ENCODE measurements around the gene CASP6.

The CASP6 gene

DNA sequence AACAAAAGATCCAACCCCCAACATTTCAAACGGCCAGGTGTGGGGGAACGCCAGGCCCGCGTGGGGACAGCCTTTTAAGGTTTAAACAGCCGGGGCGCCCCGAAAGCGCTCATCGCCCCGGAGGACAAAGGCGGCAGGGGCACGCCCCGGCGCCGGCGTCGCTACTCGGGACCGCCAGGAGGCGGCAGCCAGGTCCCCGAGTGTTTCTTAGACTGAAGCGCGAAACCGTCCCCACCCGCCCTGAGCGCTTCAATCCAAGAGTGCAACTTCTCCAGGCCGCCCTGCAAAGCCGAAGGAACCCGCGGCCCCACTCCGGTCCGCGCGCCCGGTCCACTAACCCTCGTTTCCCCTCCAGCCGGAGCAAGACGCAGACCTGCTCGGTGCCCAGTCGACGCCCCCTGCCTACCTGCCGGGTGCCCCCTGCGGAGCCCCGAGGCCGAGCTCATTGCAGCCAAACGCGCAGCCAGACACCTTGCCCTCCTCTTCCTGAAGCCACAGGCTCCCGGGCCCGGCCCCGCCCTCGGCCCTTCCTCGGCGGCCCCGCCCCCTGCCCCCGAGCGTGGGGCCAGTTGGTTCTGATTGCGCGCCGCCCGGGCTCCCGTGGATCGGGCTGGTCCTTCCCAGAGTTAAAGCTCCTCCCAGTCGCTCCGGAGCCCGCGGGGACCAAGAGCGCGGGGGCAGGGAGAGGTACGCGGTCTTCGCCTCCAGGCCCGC, at the start of gene CASP6:
CASP6 (minus strand) TSS at position 496 of the 714 bp plus-strand sequence; CDS start at position 446, 50 bp downstream.
- peak; percentile 30 to 50 for DNase-seq

DNA sequence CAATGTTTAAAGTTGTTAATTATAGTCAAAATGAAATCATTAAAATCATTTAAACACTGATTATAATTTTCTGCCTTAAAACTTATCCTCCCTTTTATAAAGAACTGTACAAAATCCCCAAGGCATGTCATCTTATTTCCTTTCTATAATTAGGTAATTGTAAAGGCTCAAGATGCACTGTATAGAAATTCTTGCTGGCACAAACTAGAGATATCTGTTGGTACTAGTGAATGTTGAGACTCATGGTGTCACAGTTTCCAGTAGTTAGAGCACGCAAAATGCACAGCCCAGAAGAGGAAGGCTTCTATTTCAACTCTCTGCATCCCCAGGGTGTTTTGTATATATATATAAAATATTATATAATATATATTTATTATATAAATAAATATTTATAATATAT, 49.3 kb upstream of the CASP6 start:
- no peak for DNase-seq

DNA sequence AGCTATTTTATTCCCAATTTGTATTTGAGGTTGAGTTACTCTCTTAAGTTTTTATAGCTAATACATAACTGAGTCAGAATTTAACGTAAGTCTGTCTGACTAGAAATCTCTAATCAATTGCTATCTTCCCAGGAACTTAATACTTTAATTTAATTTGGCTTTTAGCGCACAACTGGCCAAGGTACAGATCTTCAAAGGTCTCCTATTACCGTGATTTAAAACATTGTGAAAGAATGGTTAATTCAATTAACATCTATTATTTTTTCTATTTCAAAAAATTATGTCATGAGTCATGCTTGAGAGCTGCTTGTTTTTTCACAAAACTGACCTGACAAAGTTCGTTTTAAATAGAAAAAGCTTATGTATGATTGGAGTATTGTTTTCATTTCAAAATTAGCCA, 48.6 kb upstream of the CASP6 start:
- no peak for DNase-seq

DNA sequence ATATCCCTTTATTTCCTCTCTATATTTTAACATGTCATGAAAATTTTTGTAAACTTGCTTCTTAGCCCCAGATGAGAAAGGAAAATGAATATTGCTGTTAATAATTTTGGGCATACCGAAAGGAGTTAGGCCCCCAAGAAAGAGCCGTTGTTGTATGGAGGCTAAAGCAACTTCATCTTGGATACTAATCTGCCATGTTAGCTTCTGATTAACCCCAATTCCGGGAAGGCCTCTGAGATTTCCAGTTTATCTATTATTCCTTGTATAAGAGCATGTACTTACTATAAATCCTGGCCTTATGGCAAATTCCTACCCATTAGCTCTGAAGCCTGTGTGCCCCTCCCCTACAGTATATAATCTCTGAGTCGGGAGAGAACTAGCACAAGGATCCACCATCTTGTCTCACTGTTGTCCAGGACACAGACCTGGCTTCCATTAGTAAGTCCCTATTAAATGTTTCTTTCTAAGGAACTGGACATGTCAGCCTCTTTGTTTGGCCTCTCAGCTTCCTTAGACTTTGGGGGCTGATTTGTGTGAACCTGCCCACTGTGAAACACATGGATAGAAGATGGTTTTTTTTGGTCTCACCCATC, 47.5 kb upstream of the CASP6 start:
- DNase-seq: no peak

DNA sequence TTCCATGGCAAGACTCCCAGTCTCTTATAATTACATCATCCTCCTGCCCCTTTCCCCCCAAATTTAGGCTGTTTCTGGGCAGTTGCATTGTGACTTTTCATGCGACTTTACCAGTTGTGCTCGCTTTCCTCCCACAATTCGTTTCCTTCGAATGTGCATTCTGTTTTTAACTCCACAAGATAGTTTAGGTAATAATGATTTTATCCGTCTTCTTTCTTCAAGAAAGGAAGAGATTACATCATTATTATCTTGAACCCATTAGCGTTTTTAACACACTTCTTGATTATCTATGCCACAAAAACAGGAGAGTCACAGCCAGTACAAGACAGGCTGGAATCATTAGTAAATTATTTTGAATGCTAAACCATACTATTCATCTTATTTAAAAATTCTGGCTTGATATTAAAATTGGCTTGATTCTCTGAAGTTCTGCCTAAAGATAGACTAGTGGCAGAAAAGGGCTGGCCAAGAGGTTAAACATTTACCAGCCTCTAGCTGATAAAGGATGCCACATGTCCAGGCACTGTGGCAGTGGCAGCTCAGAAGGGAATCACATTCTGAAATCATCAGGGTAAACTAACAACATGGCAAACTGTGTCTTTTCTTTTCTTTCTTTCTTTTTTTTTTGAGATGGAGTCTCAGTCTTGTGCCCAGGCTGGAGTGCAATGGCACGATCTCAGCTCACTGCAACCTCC, 46.3 kb upstream of the CASP6 start:
- DNase-seq: no peak

DNA sequence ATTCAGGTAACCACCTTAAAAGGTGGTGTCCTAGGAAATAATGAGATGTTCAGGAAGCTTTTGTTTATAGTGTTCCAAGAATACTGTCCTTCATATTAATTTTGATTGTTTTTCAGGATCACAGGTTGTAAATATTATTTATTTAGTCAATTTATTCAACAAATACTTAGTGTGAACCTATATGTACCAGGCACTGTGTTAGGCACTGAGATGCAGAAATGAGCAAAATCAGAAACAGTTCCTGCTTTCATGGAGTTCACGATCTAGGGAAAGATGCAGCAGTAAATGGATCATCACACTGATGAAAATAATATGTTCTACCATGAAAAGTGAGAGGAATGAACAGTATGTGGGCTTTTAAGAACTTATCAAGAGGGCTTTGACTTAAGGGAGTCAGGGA, 44.9 kb upstream of the CASP6 start:
- no peak for DNase-seq

DNA sequence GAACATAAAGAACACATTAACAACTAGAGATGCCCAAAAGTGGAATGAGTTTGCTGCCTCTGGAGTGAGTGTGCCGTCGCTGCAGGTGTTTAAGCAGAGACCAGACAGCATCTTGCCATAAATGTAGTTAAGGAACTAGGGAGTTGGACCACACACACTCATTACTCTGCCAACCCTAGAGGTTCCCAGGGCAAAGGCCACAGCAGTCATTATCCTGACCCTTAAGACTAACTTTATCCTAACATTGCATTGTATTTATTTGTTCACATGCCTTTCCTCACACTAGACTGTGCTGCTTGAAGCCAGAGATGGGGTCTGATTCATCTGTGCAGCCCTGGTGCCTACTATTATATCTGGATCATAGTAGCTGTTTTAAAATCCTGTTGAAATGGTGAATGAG, 43.5 kb upstream of the CASP6 start:
- DNase-seq: no peak

DNA sequence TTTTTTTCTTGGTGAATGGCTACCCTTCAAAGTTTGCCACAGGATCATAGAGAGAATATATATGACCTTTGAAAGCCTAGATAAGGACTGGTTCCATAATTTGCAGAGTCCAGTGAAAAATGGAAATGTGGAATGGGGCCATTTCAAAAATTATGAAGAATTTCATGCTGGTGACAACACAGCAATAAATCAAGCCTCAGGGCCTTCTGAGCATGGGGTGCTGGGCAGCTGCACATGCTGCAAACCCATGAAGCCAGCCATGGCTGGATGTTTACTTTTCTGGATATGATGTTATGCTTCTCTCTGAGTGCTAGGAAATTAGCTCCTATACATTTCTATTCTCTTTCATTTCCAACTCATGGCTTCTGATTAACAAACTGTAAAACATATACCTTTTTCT, 42.6 kb upstream of the CASP6 start:
- no peak for DNase-seq

DNA sequence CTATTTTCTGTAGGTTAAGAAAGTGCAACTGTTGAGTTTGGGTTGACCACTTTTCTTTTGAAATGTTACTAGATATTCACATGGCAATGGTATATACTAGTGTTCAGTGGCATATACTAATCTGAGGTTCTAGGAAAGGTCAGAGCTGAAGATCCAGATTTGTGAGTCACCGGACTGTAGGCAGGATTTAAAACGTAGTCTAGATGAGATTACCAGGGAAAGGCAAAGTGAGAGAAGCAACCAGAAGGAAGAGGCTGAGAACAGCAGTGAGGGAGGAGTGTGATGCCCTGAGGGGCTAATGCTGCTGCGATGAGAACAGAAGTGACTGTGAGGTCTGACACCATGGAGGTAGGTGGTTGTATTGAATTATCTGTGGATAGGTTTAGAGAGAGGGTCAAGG, 36.3 kb upstream of the CASP6 start:
- no peak for DNase-seq

DNA sequence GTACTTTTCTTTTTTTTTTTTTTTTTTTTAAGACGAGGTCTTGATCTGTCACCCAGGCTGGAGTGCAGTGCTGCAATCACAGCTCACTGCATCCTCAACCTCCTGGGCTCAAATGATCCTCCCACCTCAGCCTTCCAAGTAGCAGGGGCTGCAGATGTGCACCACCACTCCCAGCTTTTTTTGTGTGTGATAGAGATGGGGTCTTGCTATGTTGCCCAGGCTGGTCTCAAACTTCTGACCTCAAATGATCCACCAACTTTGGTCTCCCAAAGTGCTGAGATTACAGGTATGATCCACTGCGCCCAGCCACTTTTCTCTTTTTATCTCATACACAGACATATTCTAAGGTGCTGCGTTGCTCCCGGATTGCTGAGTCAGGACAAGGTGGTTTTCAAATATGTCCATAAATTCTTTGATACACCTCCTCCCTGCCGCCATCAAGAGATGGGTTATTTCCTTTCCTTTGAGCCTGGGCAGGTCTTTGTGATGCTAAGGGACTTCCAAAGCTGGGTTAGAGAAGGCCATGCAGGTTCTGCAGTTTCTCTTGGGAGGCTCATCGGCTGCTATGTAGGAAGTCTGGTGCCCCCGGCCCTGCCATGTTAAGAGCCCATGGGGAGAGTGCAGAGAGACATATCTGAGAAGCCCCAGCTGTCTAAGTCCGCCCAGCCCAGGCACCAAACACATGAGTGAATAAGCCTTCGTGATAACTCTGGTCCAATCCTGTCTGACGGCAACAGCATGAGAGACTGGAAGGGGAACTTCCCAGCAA, 35.0 kb upstream of the CASP6 start:
- DNase-seq: no peak

DNA sequence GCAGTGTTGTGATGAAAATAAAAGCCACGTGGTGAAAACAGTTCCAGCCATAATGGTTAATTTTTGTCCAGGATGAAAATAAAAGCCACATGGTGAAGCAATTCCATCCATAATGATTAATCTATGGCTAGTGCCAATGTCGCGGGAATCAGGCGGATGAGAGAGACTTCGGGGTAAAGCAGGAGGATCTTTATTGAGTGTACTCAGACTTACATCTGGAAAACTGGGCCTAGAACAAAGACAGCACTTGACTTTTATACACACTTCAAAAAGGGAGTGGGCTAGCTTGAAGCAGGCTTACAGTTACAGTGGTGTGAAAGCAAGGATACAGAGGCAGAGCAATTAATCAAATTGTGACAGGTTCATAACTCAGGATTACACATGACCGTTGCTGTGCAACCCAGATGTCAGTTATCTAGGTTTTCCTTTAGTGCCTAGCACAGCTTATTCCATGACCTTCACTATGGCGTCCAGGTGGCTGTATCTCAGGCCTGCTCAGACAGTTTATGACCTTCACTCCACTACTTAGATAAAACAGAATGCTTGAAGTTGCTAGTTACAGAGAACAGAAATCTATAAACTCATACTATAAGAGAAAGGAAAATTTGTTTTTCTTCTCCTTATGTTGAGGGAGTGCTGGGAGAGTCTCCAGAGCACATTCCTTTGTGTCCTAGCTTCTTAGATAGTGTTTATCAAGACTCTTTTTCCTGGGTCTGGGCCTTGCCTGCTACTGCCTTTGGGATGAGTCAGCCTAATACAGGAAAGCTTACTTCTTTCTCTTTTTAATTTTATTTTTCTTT, 32.5 kb upstream of the CASP6 start:
- no peak for DNase-seq

DNA sequence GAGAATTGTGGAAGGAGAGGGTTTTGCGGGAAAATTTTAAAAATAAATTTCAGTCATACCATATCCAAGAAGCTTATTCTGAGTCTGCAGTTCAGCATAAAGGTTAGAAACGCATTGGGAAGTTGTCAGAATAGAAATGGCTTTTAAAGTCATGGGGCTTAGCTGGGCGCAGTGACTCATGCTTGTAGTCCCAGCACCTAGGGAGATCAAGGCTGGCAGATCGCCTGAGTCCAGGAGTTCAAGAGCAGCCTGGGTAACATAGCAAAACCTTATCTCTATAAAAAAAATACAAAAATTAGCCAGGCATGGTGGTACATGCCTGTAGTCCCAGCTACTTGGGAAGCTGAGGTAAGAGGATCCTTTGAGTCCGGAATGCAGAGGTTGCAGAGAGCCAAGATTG, 30.5 kb upstream of the CASP6 start:
- no peak for DNase-seq

DNA sequence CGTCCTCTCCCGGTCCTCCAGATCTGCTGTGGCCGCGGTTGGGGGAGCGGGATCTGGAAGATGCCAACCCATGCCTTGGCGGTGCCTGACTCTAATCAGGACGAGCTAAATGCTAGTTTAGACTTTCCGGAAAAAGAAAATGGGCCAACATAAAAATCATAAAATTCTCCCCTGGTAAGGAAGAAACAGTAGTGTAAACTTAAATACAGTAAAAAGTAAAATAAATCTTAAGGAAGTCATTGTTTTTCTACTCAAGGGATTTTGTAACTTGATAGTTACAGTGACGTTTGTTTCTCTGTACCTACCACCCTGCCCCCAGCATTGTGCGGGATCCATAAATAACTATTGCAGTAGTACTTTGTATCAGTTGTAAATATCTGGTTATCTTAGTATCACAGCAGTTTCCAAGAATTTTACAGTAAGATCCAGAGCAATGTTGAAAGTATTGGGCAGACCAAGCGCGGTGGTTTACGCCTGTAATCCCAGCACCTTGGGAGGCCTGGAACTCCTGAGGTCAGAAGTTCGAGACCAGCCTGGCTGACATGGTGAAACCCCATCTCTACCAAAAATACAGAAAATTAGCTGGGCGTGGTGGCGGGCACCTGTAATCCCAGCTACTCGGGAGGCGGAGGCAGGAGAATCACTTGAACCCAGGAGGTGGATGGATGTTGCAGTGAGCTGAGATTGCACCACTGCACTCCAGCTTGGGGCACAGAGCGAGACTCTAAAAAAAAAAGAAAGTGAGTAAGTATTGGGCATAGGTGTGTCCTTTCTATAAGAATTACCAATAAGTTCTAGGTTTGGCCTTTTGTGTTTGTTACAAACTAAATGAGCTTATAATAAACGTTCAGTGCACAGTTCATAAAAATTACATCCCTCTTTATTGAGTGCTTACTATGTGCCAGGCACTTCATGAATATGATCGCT, 27.6 kb upstream of the CASP6 start:
- DNase-seq: no peak

DNA sequence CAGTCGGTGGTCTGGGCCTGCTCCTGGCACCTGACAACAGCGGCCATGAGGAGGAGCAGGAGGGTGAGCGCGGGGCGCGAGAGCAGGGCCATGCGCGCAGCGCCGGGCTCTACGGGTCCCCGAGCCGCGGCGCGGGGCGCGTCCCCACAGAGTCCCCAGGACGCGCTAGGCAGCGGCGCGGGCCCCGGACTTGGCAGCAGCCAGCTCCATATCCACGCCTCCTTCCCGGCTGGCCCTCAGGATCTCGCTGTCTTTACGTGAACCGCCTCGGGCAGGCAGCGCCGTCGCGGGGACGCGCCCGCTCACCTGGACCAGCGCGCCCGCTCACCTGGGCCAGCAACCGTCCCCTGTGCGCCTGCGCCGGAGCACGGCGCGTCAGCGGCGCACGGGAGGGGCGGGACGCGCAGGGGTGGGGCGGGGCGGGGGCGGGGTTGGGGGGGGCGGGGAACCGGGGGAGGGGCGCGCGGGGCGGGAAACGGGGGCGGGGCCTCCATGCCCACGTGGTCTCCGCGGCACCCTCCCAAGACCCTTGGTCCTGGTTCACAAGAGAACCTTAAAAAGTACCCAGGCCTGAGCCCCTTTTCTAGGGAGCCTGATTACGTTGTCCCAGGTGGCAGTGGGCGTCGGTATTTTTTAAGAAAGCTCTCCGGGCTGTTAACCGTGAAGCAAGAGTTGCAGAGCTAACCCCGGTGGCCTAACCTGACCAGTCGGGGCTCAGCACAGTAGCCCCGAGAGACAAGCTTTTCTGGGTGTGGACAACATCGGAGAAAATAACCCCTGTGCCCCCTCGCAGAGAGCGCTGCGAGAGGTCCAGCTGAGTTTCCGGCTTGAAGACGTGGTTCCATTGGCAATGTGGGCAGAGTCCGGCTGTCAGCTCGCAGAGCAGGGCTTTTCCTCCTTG, 26.7 kb upstream of the CASP6 start, which contains the start of gene PLA2G12A:
PLA2G12A (minus strand) TSS at position 353 of the 901 bp plus-strand sequence; CDS start at position 92, 261 bp downstream.
- peak; percentile 9 to 46 for DNase-seq

DNA sequence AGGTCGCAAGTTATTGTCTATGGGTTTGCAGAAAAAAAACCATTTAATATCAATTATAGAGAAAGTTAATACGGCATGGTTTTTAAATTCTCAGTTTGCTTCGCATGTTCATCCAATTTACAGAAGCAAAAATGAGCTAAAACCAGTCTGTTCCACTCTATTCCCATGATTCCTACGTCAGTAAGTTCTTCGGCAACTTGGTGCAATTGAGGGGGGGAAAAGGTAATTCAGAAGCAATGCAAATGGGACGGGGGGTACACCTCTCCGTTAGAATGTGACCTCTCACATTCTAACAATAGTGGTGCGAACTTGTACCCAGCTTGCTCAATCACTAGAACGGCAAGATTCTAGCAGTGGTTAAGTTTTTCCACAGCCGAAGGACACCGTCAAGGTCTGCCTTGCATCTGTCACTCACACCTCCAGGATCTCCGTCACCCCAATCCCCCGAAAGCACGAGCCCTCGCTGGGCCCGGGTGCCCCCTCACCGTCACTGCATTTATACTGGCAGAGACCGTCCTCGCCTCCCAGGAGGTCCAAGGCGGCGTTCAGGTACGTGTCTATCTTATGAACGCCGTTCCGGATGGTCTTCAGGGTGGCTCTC, 26.0 kb upstream of the CASP6 start:
- DNase-seq: no peak

DNA sequence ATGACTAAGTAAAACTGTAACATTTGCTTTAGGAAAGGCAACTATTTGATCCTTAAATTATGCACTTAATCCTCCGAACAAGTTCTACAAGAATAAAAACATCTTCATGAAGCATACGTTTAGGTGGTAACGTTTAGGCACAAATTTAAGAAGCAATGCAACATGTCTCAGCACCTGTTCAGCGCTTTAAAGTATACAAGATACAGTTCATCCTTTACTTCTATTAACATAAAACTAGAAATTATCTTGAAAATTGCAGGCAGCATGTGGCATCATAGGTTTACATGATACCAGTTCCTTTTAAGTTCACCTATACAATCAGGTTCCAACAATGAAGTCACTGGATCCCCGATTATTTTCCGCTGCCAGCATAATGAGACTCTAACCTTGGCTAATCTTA, 25.1 kb upstream of the CASP6 start:
- DNase-seq: no peak

DNA sequence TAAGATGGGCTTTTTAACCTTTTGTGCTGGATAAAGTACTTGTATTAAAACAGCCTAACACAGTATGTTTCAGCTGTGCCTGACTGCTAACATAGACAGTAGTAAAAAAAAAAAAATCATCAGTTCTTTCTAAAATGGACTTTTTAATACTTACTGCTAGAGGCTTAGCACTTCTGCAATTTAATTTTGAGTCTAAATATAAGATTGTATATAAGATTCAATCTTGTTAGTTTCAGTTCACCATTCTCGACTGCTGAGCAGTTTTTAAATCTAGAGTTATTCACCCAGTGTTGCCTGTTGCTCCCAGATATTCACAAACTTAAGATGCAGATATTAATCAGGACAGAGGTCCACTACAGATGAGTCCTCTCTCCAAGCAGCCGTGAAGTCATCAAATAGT, 19.9 kb upstream of the CASP6 start:
- no peak for DNase-seq

DNA sequence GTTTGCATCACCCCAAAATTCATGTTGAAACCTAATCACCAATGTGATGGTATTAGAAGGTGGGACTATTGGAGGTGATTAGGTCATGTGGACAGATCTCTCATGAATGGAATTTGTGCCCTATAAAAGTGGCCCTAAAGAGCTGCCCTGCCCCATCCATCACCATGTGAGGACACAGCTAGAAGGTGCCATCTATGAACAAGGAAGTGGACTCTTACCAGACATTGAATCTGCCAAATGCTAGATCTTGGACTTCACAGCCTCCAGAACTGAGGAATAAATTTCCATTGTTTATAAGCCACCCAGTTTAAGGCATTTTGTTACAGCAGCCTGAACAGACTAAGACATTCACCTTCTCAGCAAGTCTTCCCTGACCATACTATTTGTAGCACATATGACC, 19.1 kb upstream of the CASP6 start:
- DNase-seq: no peak

DNA sequence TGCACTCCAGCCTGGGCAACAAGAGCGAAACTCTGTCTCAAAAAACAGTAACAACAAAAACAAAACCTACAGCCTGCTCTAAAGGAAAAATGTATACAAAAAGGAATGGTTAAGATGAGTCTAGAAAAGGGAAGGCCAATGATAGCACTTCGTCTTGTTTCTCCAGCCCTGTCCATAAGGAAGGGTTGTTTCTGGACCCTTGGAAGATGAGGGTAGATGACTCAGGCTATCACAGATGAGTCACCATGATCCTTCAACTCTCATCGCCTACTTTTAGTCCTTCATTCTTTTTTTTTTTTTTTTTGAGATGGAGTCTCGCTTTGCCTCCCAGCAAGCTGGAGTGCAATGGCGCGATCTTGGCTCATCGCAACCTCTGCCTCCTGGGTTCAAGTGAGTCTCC, 17.8 kb upstream of the CASP6 start:
- no peak for DNase-seq

DNA sequence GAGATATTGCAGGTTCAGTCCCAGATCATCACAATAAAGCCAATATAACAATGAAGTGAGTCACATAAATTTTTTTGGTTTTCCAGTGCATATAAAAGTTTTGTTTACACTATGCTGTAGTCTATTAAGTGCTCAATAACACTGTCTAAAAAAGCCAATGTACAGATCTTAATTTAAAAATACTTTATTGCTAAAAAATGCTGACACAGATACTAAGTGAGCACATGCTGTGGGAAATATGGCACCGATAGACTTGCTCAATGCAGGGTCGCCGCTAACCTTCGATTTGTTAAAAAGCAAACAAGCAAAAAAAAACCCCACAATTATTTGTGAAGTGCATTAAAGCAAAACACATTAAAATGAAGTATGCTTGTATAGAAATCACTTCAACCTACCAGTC, 16.4 kb upstream of the CASP6 start:
- DNase-seq: no peak

Measured in SHP77 (cell line).